ENCODE measurements around the gene MC3R.

GRCh38 chr20:56202493-56203077, 45.9 kb upstream of the MC3R start:
- TF ChIP-seq REST (IDR thresholded peaks at IDR 0.05; ENCODE audit: borderline replicate concordance) (no peak), CTCF (IDR thresholded peaks at IDR 0.05; ENCODE audit: poor library complexity, severe bottlenecking) (peak; percentile 67), POLR2AphosphoS5 (IDR thresholded peaks at IDR 0.05) (no peak), TAF1 (IDR thresholded peaks at IDR 0.05; ENCODE audit: low read depth) (no peak), EZH2 (IDR thresholded peaks at IDR 0.05; ENCODE audit: borderline replicate concordance, insufficient read depth, low read length, poor library complexity, severe bottlenecking) (no peak)

Measured in neural cell (in vitro differentiated cells).